Endothelial cell of umbilical vein (primary cell): ENCODE measurements around the gene ANKH. TPM values are rescaled to one million over a fixed set of nuclear protein-coding genes. Genes with fewer than 3 reads are reported as not detected.

Experiments
- BruUV-seq: library from RNA; stranded (reverse); fragments of 400-500 nt; replicated peaks from 2 replicates; lab custom pipeline; 2021; lab: Mats Ljungman, UMichigan
- CTCF ChIA-PET: fragments of 300-600, 350-600 bp; sonication (Branson Sonifier 250); formaldehyde crosslinking; loops from one replicate; lab custom pipeline; 2021; ENCODE audit warnings: antibody characterized with exemption, inconsistent platforms; lab: Charles Lee
- POLR2A ChIA-PET: fragments of 300-600, 350-600 bp; sonication (Branson Sonifier 250); formaldehyde crosslinking; loops from one replicate; lab custom pipeline; 2021; ENCODE audit warnings: antibody characterized with exemption, inconsistent platforms; lab: Charles Lee
- DNase-seq: peaks from one replicate; pipeline ENCODE4 v3.0.0-alpha.2; 2011; ENCODE audit warnings: low read depth, low spot score
- FAIRE-seq: peaks from 2 replicates; lab custom pipeline; 2011; peaks lifted over from hg19 to GRCh38; lab: Jason Lieb, UNC
- H2AFZ ChIP-seq: 2 replicates; pipeline ENCODE4 v1.6.0; 2012; ENCODE audit warnings: low read depth, low read length, control low read depth, inconsistent platforms
- H3K27ac ChIP-seq: 2 replicates; pipeline ENCODE4 v1.5.1; 2011; ENCODE audit warnings: low read depth, mild to moderate bottlenecking, control low read depth, low read length, moderate library complexity; ENCODE audit not compliant: insufficient read depth
- H3K27me3 ChIP-seq, 2 experiments: 2 replicates each; pipeline versions ENCODE4 v1.6.0 to v1.6.1; 2011; ENCODE audit warnings: low read length in 2 of 2, mixed read lengths in 1 of 2; ENCODE audit not compliant: control insufficient read depth in 2 of 2, insufficient read depth in 2 of 2
- H3K36me3 ChIP-seq, 2 experiments: 2 replicates in 1 of 2; 3 replicates in 1 of 2; pipeline ENCODE4 v1.5.1; 2011; ENCODE audit warnings: low read length in 2 of 2, mild to moderate bottlenecking in 1 of 2, moderate library complexity in 1 of 2; ENCODE audit not compliant: control insufficient read depth in 2 of 2, insufficient read depth in 2 of 2; ENCODE audit errors: extremely low read depth in 1 of 2
- H3K4me1 ChIP-seq: 3 replicates; pipeline ENCODE4 v1.5.1; 2011; ENCODE audit warnings: mild to moderate bottlenecking, low read length; ENCODE audit not compliant: control insufficient read depth, insufficient read depth; ENCODE audit errors: extremely low read depth
- H3K4me2 ChIP-seq: 2 replicates; pipeline ENCODE4 v1.6.1; 2011; ENCODE audit warnings: low read length, control low read depth, mixed read lengths; ENCODE audit not compliant: insufficient read depth
- H3K4me3 ChIP-seq, 3 experiments: fragments of 200-600 bp in 1 of 3; sonication (generic), shearing (Covaris generic) in 1 of 3; replicated peaks in 1 of 3; 2 replicates each; pipeline ENCODE4 v1.5.1; 2011 to 2016; ENCODE audit warnings: control low read depth in 3 of 3, low read length in 3 of 3, mild to moderate bottlenecking in 2 of 3, inconsistent platforms in 1 of 3, low read depth in 1 of 3, moderate library complexity in 1 of 3; ENCODE audit not compliant: insufficient read depth in 1 of 3
- H3K79me2 ChIP-seq: 2 replicates; pipeline ENCODE4 v1.6.0; 2012; ENCODE audit warnings: low read length, inconsistent platforms; ENCODE audit not compliant: control insufficient read depth, insufficient read depth
- H3K9ac ChIP-seq: replicated peaks from 2 replicates; pipeline ENCODE3; 2011; ENCODE audit warnings: low read length, control low read depth; ENCODE audit not compliant: insufficient read depth; ENCODE audit errors: extremely low read depth
- H3K9me1 ChIP-seq: replicated peaks from 3 replicates; pipeline ENCODE4 v1.6.0; 2011; ENCODE audit warnings: mild to moderate bottlenecking, low read length; ENCODE audit not compliant: control insufficient read depth, insufficient read depth; ENCODE audit errors: extremely low read depth
- H3K9me3 ChIP-seq: replicated peaks from 2 replicates; pipeline ENCODE4 v1.5.1; 2012; ENCODE audit warnings: low read length, inconsistent platforms; ENCODE audit not compliant: control insufficient read depth, insufficient read depth
- H4K20me1 ChIP-seq: replicated peaks from 2 replicates; pipeline ENCODE3; 2011; ENCODE audit warnings: mild to moderate bottlenecking, low read length; ENCODE audit not compliant: control insufficient read depth, insufficient read depth; ENCODE audit errors: extremely low read depth
- EZH2 ChIP-seq: IDR thresholded peaks from 2 replicates; pipeline ENCODE4 v1.6.1; 2012; ENCODE audit warnings: borderline replicate concordance, low read depth, mild to moderate bottlenecking, moderate library complexity, low read length, inconsistent platforms; ENCODE audit not compliant: severe bottlenecking
- FOS ChIP-seq: IDR thresholded peaks from 2 replicates; pipeline ENCODE4 v1.6.1; 2011; ENCODE audit warnings: mild to moderate bottlenecking, low read length, moderate library complexity, borderline replicate concordance; ENCODE audit not compliant: insufficient read depth
- GATA2 ChIP-seq: IDR thresholded peaks from 2 replicates; pipeline ENCODE4 v1.7.0; 2011; ENCODE audit warnings: low read depth, mild to moderate bottlenecking, moderate library complexity, mixed read lengths, low read length; ENCODE audit not compliant: insufficient read length, insufficient read depth
- JUN ChIP-seq: IDR thresholded peaks from 2 replicates; pipeline ENCODE4 v1.6.1; 2011; ENCODE audit warnings: borderline replicate concordance, low read depth; ENCODE audit not compliant: insufficient read length, insufficient read depth
- MYC ChIP-seq: IDR thresholded peaks from one replicate; pipeline ENCODE4 v1.6.1; 2011; ENCODE audit warnings: mild to moderate bottlenecking, low read depth, low read length
- POLR2A ChIP-seq: IDR thresholded peaks from 2 replicates; pipeline ENCODE4 v1.6.1; 2012; ENCODE audit warnings: low read depth, mild to moderate bottlenecking, control low read depth, low read length
- POLR2AphosphoS5 ChIP-seq: IDR thresholded peaks from 2 replicates; pipeline ENCODE4 v1.6.1; 2012; ENCODE audit warnings: low read depth, mild to moderate bottlenecking, control low read depth, low read length, moderate library complexity; ENCODE audit not compliant: insufficient read depth
- dilution Hi-C: fragments of 300-500 bp; cut with MboI; formaldehyde crosslinking; loops from one replicate; pipeline ENCODE4 v1.15.0; 2019; ENCODE audit warnings: low sequenced_read_pairs; ENCODE audit not compliant: extremely low pct_ligation_motif_present
- intact Hi-C: fragments of 100-400 bp; cut with micrococcal nuclease; formaldehyde crosslinking; loops from one replicate; pipeline ENCODE4 v1.10.0; 2022
- polyA plus RNA-seq, 4 experiments: library from polyadenylated mRNA; depleted of rRNA in 3 of 4; stranded (reverse) in 3 of 4; unstranded in 1 of 4; fragments of >200 nt; gene quantifications; 2 replicates each; pipeline versions ENCODE4 v1.2.1 to v1.2.3, GENCODE V29; 2011 to 2012; ENCODE audit warnings: missing spikeins in 1 of 4
- total RNA-seq: library from RNA; stranded (reverse); gene quantifications from 2 replicates; pipeline ENCODE4 v1.2.3, GENCODE V29; 2021
- TF ChIP-seq, protein P1 (sequence below): IDR thresholded peaks from 2 replicates; pipeline ENCODE4 v1.6.1; 2011; ENCODE audit not compliant: insufficient read depth, insufficient read length
- TF ChIP-seq, protein P2 (sequence below), 2 donors: IDR thresholded peaks; 1 replicate in 1 of 2; 2 replicates in 1 of 2; pipeline ENCODE4 v1.5.1; 2011; ENCODE audit warnings: low read length in 2 of 2, mild to moderate bottlenecking in 2 of 2, moderate library complexity in 2 of 2, control low read depth in 1 of 2, inconsistent platforms in 1 of 2, low read depth in 1 of 2; ENCODE audit not compliant: insufficient read depth in 1 of 2; ENCODE audit errors: extremely low read depth in 1 of 2

The ANKH gene
- total and polyA plus RNA-seq, 2 donors (not counting 3 experiments of a cell fraction or from before 2014, with no cell fraction given) = 12.7 to 31.4 TPM

DNA sequence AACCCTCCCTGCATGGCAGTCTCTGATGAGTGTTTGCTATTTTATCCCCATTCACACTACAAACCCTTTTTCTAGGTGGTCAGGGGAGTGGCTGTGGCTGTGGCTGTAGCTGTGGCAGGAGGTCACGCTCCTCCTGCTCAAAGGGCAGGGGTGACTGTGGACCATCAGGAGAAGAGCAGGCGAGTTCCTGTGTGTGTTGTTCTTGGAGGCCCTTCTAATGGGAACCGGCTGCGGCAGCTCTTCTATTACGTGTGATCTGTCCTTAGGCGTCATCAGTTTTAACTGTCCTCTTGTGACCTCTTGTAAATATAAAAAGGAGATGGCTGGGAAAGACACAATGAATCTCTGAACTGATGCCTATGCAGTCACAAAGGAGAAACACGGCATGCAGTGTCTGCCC is 65.1 kb downstream of the ANKH start:
- no peak overlapping the region for H3K4me3 ChIP-seq
- no TSS peak for BruUV-seq
- no peaks in the 10 kb centered on the region for H4K20me1 ChIP-seq
- H3K27ac ChIP-seq = no peak overlapping the region
- H3K9me3 ChIP-seq = no peaks in the 10 kb centered on the region
- TF ChIP-seq POLR2AphosphoS5 = no peak
- no peak for TF ChIP-seq MYC
- no peak for TF ChIP-seq GATA2
- no peak for TF ChIP-seq JUN
- H3K36me3 ChIP-seq = no peaks in the 10 kb centered on the region
- POLR2A ChIA-PET = no interaction called here
- intact Hi-C loops = no loop called here
- peaks cover 20% of the 10 kb centered on the region for H3K4me1 ChIP-seq
- FAIRE-seq (no peak), DNase-seq (no peak)
- no peaks in the 10 kb centered on the region for H3K79me2 ChIP-seq
- CTCF ChIA-PET = interaction anchor here (1.2 kb wide), 1 partner anchor 46 kb away, joined by 3 read pairs; no protein-coding TSS in a partner anchor
- H3K27me3 ChIP-seq = no peaks in the 10 kb centered on the region
- H2AFZ ChIP-seq = no peak overlapping the region
- no peaks in the 10 kb centered on the region for H3K9me1 ChIP-seq
- H3K4me2 ChIP-seq = no peak overlapping the region
- H3K9ac ChIP-seq = no peak overlapping the region
- dilution Hi-C loops = no loop called here

DNA sequence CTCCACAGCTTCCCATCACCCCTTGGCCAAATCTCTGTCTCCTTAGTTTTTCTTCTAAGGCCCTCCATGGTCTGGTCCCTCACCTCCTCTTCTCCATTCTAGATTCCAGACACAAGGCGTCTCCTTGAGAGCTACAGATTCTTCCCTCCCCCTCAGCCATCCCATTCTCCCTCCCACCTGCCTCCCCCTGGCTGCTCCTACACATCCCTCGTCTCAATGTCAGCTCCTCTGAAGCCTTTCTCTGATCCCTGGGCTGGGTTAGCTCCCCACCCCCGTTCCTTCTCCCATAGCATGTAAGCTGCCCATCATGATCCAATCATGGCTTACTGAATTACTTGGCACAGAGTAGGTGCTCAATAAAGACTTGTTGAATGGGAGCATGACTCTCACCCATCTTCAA is 69.0 kb downstream of the ANKH start:
- POLR2A ChIA-PET = no interaction called here
- H2AFZ ChIP-seq = no peak overlapping the region
- no peak for TF ChIP-seq MYC
- no peak for TF ChIP-seq POLR2AphosphoS5
- TF ChIP-seq, protein P1, sequence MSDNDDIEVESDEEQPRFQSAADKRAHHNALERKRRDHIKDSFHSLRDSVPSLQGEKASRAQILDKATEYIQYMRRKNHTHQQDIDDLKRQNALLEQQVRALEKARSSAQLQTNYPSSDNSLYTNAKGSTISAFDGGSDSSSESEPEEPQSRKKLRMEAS = no peak
- TF ChIP-seq POLR2A = no peak
- TF ChIP-seq GATA2 = no peak
- no peak for TF ChIP-seq FOS
- TF ChIP-seq, protein P2, sequence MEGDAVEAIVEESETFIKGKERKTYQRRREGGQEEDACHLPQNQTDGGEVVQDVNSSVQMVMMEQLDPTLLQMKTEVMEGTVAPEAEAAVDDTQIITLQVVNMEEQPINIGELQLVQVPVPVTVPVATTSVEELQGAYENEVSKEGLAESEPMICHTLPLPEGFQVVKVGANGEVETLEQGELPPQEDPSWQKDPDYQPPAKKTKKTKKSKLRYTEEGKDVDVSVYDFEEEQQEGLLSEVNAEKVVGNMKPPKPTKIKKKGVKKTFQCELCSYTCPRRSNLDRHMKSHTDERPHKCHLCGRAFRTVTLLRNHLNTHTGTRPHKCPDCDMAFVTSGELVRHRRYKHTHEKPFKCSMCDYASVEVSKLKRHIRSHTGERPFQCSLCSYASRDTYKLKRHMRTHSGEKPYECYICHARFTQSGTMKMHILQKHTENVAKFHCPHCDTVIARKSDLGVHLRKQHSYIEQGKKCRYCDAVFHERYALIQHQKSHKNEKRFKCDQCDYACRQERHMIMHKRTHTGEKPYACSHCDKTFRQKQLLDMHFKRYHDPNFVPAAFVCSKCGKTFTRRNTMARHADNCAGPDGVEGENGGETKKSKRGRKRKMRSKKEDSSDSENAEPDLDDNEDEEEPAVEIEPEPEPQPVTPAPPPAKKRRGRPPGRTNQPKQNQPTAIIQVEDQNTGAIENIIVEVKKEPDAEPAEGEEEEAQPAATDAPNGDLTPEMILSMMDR (IDR thresholded peaks at IDR 0.05; ENCODE audit: extremely low read depth in 1 of 2, insufficient read depth in 1 of 2, low read depth in 1 of 2, low read length in 2 of 2) = no peak
- no peak for TF ChIP-seq JUN
- TF ChIP-seq EZH2 = no peak
- H3K79me2 ChIP-seq = no peaks in the 10 kb centered on the region
- H3K9ac ChIP-seq = no peak overlapping the region
- intact Hi-C loops = no loop called here
- no peaks in the 10 kb centered on the region for H3K36me3 ChIP-seq
- H3K4me2 ChIP-seq = no peak overlapping the region
- H4K20me1 ChIP-seq = no peaks in the 10 kb centered on the region
- no peaks in the 10 kb centered on the region for H3K9me1 ChIP-seq
- dilution Hi-C loops = no loop called here
- CTCF ChIA-PET = interaction anchor here (1.1 to 1.4 kb wide), 2 partner anchors 18 to 39 kb away, joined by 3 read pairs; no protein-coding TSS in a partner anchor
- H3K27me3 ChIP-seq = no peaks in the 10 kb centered on the region
- no peak overlapping the region for H3K27ac ChIP-seq
- BruUV-seq = no TSS peak
- no peak for DNase-seq
- no peak for FAIRE-seq
- no peaks in the 10 kb centered on the region for H3K4me1 ChIP-seq
- H3K9me3 ChIP-seq = no peaks in the 10 kb centered on the region
- no peak overlapping the region for H3K4me3 ChIP-seq
